PC-3 (cell line): ENCODE data around the gene PCNT. TPM values are rescaled to one million over a fixed set of nuclear protein-coding genes. Genes with fewer than 3 reads are reported as not detected.

ENCODE experiments used
- ATAC-seq: fragments of 200-7000 bp; cut with Tn5 transposase; 2 replicates; pipeline ENCODE4 v1.9.1; 2020; ENCODE audit warnings: mild to moderate bottlenecking, moderate library complexity
- BruUV-seq: library from RNA; stranded (reverse); fragments of 400-500 nt; replicated peaks from 2 replicates; lab custom pipeline; 2021; lab: Mats Ljungman, UMichigan
- CTCF ChIA-PET: fragments of 300-600 bp; sonication (Branson Sonifier 250); formaldehyde crosslinking; loops from one replicate; lab custom pipeline; 2022; ENCODE audit warnings: antibody characterized with exemption; lab: Charles Lee
- POLR2A ChIA-PET: fragments of 300-600 bp; sonication (Branson Sonifier 250); formaldehyde crosslinking; loops from one replicate; lab custom pipeline; 2022; ENCODE audit warnings: antibody characterized with exemption; ENCODE audit not compliant: unreplicated experiment; lab: Charles Lee
- DNase-seq: peaks from one replicate; pipeline ENCODE4 v3.0.0-alpha.2; 2015
- H2AFZ ChIP-seq: fragments of 300-600 bp; sonication (generic); 2 replicates; pipeline ENCODE4 v1.6.0; 2016; ENCODE audit warnings: antibody characterized with exemption, low read length
- H3F3A ChIP-seq: fragments of 300-600 bp; sonication (generic); one replicate; pipeline ENCODE4 v1.6.0; 2017; ENCODE audit warnings: antibody characterized with exemption, low read length, control low read depth, mild to moderate bottlenecking; ENCODE audit not compliant: unreplicated experiment
- H3K27ac ChIP-seq: fragments of 300-600 bp; sonication (generic); 2 replicates; pipeline ENCODE4 v1.5.1; 2016; ENCODE audit warnings: mild to moderate bottlenecking, low read length
- H3K27me3 ChIP-seq: fragments of 300-600 bp; sonication (generic); 2 replicates; pipeline ENCODE4 v1.6.1; 2016; ENCODE audit warnings: low read length, mixed read lengths
- H3K36me3 ChIP-seq: fragments of 300-600 bp; sonication (generic); 2 replicates; pipeline ENCODE4 v1.6.1; 2016; ENCODE audit warnings: low read depth, mixed run types, low read length, mixed read lengths
- H3K4me1 ChIP-seq: fragments of 300-600 bp; sonication (generic); 2 replicates; pipeline ENCODE4 v1.5.1; 2016; ENCODE audit warnings: low read length; ENCODE audit not compliant: insufficient read depth
- H3K4me2 ChIP-seq: fragments of 300-600 bp; sonication (generic); 2 replicates; pipeline ENCODE4 v1.6.0; 2016; ENCODE audit warnings: low read length
- H3K4me3 ChIP-seq: fragments of 300-600 bp; sonication (generic); 2 replicates; pipeline ENCODE4 v1.5.1; 2016; ENCODE audit warnings: mild to moderate bottlenecking, low read length, mixed read lengths
- H3K79me2 ChIP-seq: fragments of 300-600 bp; sonication (generic); 2 replicates; pipeline ENCODE4 v1.6.1; 2017; ENCODE audit warnings: low read length, mixed read lengths
- H3K9ac ChIP-seq: fragments of 300-600 bp; sonication (generic); 2 replicates; pipeline ENCODE4 v1.6.0; 2016; ENCODE audit warnings: mild to moderate bottlenecking, low read length
- H3K9me2 ChIP-seq: fragments of 300-600 bp; sonication (generic); replicated peaks from 2 replicates; pipeline ENCODE4 v1.6.1; 2016; ENCODE audit warnings: mixed run types, low read length, mixed read lengths
- H3K9me3 ChIP-seq: fragments of 300-600 bp; sonication (generic); 2 replicates; pipeline ENCODE4 v1.6.1; 2016; ENCODE audit warnings: low read length, mixed read lengths
- H4K20me1 ChIP-seq: fragments of 300-600 bp; sonication (generic); 2 replicates; pipeline ENCODE4 v1.6.1; 2016; ENCODE audit warnings: low read length, mixed read lengths
- CTCF ChIP-seq: fragments of 300-600 bp; sonication (generic); conservative IDR thresholded peaks from 2 replicates; pipeline ENCODE4 v1.5.1; 2017; ENCODE audit warnings: antibody characterized with exemption, low read depth, mild to moderate bottlenecking, low read length
- EZH2 ChIP-seq: fragments of 300-600 bp; sonication (generic); IDR thresholded peaks from one replicate; pipeline ENCODE4 v1.6.1; 2017; ENCODE audit warnings: antibody characterized with exemption, mild to moderate bottlenecking, low read length; ENCODE audit not compliant: unreplicated experiment
- EZH2phosphoT487 ChIP-seq: fragments of 300-600 bp; sonication (generic); IDR thresholded peaks from 2 replicates; pipeline ENCODE4 v1.6.1; 2018; ENCODE audit warnings: mild to moderate bottlenecking, antibody characterized with exemption, low read length, borderline replicate concordance
- intact Hi-C: fragments of 100-400 bp; cut with micrococcal nuclease; formaldehyde crosslinking; loops from 2 replicates; pipeline ENCODE4 v1.9.0; 2023
- total RNA-seq: library from RNA; depleted of rRNA; stranded (reverse); fragments of >200 nt; gene quantifications from 2 replicates; pipeline ENCODE4 v1.2.3, GENCODE V29; 2014

The PCNT gene
- total RNA-seq, 1 experiment from 2014 or later = 51.4 TPM

- POLR2A ChIA-PET = interaction anchor here (0.6 kb wide), 1 partner anchor 89 kb away, joined by 6 read pairs; no protein-coding TSS in a partner anchor
These were observed 98.0 kb downstream of the PCNT start for GRCh38 chr21:46421756-46422555.

GRCh38 chr21:46422636-46423241, 98.8 kb downstream of the PCNT start:
- Histone ChIP-seq H3K27ac (no peak overlapping the region), H3K27me3 (no peaks in the 10 kb centered on the region), H2AFZ (no peak overlapping the region), H3K4me1 (no peaks in the 10 kb centered on the region), H3K36me3 (peaks cover 19% of the 10 kb centered on the region; the same call in 1 of the 2 replicates), H3K4me2 (no peak overlapping the region), H3K9me2 (no peaks in the 10 kb centered on the region), H3K4me3 (no peak overlapping the region), H3K9ac (no peak overlapping the region), H4K20me1 (no peaks in the 10 kb centered on the region), H3F3A (no peaks in the 10 kb centered on the region), H3K79me2 (no peaks in the 10 kb centered on the region), H3K9me3 (no peaks in the 10 kb centered on the region)
- no peak for TF ChIP-seq EZH2phosphoT487
- no peak for TF ChIP-seq EZH2
- TF ChIP-seq CTCF = no peak
- CTCF ChIA-PET = no interaction called here
- DNase-seq = no peak
- intact Hi-C loops = no loop called here
- POLR2A ChIA-PET = interaction anchor here (0.6 kb wide), 1 partner anchor 88 kb away, joined by 6 read pairs; no protein-coding TSS in a partner anchor
- no peak for ATAC-seq
- BruUV-seq = no TSS peak

More at GRCh38 chr21:46421756-46422555, 98.0 kb downstream of the PCNT start:
- Histone ChIP-seq H3K27ac (no peak overlapping the region), H2AFZ (no peak overlapping the region), H4K20me1 (no peaks in the 10 kb centered on the region), H3K36me3 (peaks cover 16% of the 10 kb centered on the region; the same call in 1 of the 2 replicates), H3F3A (no peaks in the 10 kb centered on the region), H3K79me2 (no peaks in the 10 kb centered on the region), H3K4me1 (no peaks in the 10 kb centered on the region), H3K9me2 (no peaks in the 10 kb centered on the region), H3K4me2 (no peak overlapping the region), H3K9ac (no peak overlapping the region), H3K4me3 (no peak overlapping the region), H3K9me3 (no peaks in the 10 kb centered on the region), H3K27me3 (no peaks in the 10 kb centered on the region)
- intact Hi-C loops = no loop called here
- DNase-seq (no peak), ATAC-seq (no peak)
- CTCF ChIA-PET = no interaction called here
- TF ChIP-seq EZH2phosphoT487 = no peak
- TF ChIP-seq CTCF = no peak
- TF ChIP-seq EZH2 = no peak
- BruUV-seq = no TSS peak
